Common myeloid progenitor, CD34-positive (primary cell): ENCODE results near the gene DOCK6.

Experiments
- CTCF ChIA-PET: fragments of 350-600 bp; sonication (Branson Sonifier 250); formaldehyde crosslinking; loops from one replicate; lab custom pipeline; 2021; ENCODE audit warnings: antibody characterized with exemption; lab: Charles Lee
- POLR2A ChIA-PET: fragments of 350-600 bp; sonication (Branson Sonifier 250); formaldehyde crosslinking; loops from one replicate; lab custom pipeline; 2021; ENCODE audit warnings: antibody characterized with exemption; lab: Charles Lee
- DNase-seq, 3 donors: peaks; one replicate each; pipeline versions ENCODE4 v3.0.0 to v3.0.0-alpha.2; 2013
- H3K27ac ChIP-seq, 2 experiments: 1 replicate in 1 of 2; 2 replicates in 1 of 2; pipeline ENCODE4 v1.7.0; 2013; ENCODE audit warnings: inconsistent platforms in 2 of 2, low read length in 2 of 2, mild to moderate bottlenecking in 2 of 2, low read depth in 1 of 2, moderate library complexity in 1 of 2; ENCODE audit not compliant: severe bottlenecking in 2 of 2, insufficient read depth in 1 of 2, poor library complexity in 1 of 2
- H3K27me3 ChIP-seq, 5 experiments: replicated peaks in 2 of 5; 1 replicate in 3 of 5; 2 replicates in 2 of 5; pipeline versions ENCODE4 v1.6.1 to v1.7.0; 2013; ENCODE audit warnings: low read length in 4 of 5, mild to moderate bottlenecking in 2 of 5, moderate library complexity in 2 of 5, inconsistent platforms in 1 of 5; ENCODE audit not compliant: insufficient read depth in 5 of 5, control insufficient read depth in 4 of 5
- H3K36me3 ChIP-seq, 4 experiments: 1 replicate in 2 of 4; 2 replicates in 2 of 4; pipeline versions ENCODE4 v1.6.1 to v1.7.0; 2013; ENCODE audit warnings: low read length in 3 of 4, control low read depth in 1 of 4, mild to moderate bottlenecking in 1 of 4; ENCODE audit not compliant: control insufficient read depth in 4 of 4, insufficient read depth in 4 of 4
- H3K4me1 ChIP-seq, 4 experiments: 1 replicate in 3 of 4; 2 replicates in 1 of 4; pipeline versions ENCODE4 v1.6.1 to v1.7.1; 2013; ENCODE audit warnings: low read length in 3 of 4, mild to moderate bottlenecking in 3 of 4, control low read depth in 1 of 4, inconsistent platforms in 1 of 4, moderate library complexity in 1 of 4; ENCODE audit not compliant: control insufficient read depth in 4 of 4, insufficient read depth in 4 of 4; ENCODE audit errors: control extremely low read depth in 1 of 4
- H3K4me3 ChIP-seq, 7 experiments: 1 replicate in 4 of 7; 2 replicates in 3 of 7; pipeline versions ENCODE4 v1.5.1 to v1.7.0; 2013; ENCODE audit warnings: mild to moderate bottlenecking in 7 of 7, low read length in 6 of 7, moderate library complexity in 6 of 7, inconsistent platforms in 2 of 7, low read depth in 2 of 7, control low read depth in 1 of 7; ENCODE audit not compliant: insufficient read depth in 4 of 7, control insufficient read depth in 1 of 7; ENCODE audit errors: extremely low read depth in 1 of 7
- H3K9me3 ChIP-seq, 5 experiments: 1 replicate in 4 of 5; 2 replicates in 1 of 5; pipeline versions ENCODE4 v1.6.1 to v1.7.1; 2013; ENCODE audit warnings: low read length in 4 of 5, mild to moderate bottlenecking in 2 of 5, inconsistent platforms in 1 of 5, low read depth in 1 of 5, moderate library complexity in 1 of 5; ENCODE audit not compliant: control insufficient read depth in 4 of 5, insufficient read depth in 2 of 5; ENCODE audit errors: control extremely low read depth in 1 of 5
- WGBS: methylation state at CpG from one replicate; pipeline ENCODE4 v1.1.5; 2013; ENCODE audit not compliant: insufficient coverage; 5-methylcytosine and 5-hydroxymethylcytosine counted together

DOCK6 gene

DNA sequence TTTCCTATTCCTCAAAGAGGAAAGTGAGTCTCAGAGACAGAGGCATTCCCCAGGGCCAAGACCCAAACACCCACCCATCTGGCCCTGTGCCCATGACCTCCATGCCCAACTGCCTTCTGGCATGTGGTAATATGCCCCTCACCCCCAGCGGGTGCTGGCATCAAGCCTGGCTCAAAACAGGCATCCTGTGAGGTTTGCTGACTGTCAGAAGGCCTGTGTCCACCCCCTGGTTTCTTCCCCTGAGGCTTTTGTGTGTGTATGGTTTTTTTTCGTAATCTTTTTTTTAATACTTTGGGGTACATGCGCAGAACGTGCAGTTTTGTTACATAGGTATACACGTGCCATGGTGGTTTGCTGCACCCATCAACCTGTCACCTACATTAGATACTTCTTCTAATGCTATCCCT lies 57.4 kb downstream of the DOCK6 start:
- Histone ChIP-seq H3K9me3 (no peaks in the 10 kb centered on the region), H3K4me1 (peaks cover 4 to 32% (median 23%) of the 10 kb centered on the region in 4 experiments), H3K4me3 (peak overlapping the region in 1 of 7 experiments; percentile 1), H3K36me3 (no peaks in the 10 kb centered on the region), H3K27me3 (no peaks in the 10 kb centered on the region), H3K27ac (peak overlapping the region in 1 of 2 experiments; percentile 45)
- DNase-seq: peak; percentile 93 to 99 (median 99)
- POLR2A ChIA-PET: no interaction called here
- CTCF ChIA-PET: interaction anchor here (0.9 to 2.6 kb wide), 8 partner anchors 10 to 79 kb away, joined by 3 to 16 read pairs (median 6); no protein-coding TSS in a partner anchor
- 0% methylated on average over 2 of the region's 5 CpGs for WGBS

DNA sequence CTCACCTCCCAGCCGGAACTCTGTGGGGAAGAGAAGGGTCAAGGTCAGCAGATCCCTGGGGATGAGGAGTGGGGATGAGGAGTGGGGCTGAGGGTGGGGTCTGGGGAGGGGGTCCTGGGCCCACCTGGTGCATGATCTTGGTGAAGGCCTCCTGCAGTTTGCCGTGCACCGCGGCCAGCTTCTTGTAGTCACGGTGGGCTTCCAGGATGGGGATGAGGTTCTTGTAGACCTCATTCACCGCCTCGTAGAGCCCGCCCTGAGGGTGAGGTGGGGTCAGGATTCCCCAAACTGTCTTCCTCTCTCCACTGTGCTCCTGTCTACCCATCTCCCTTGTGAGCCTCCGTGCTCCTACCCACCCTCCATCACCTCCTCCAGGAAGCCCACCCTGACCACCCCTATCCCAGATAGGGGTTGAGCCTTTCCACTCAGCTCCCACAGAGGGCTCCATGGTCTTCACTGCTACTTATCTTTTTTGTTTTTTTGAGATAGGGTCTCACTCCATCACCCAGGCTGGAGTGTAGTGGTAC lies 58.2 kb downstream of the DOCK6 start:
- H3K9me3 ChIP-seq: no peaks in the 10 kb centered on the region
- no peaks in the 10 kb centered on the region for H3K36me3 ChIP-seq
- DNase-seq: peak in 1 of 3 donors; percentile 31
- H3K4me1 ChIP-seq: peaks cover 4 to 34% (median 23%) of the 10 kb centered on the region in 4 experiments
- no peak overlapping the region for H3K4me3 ChIP-seq
- ChIA-PET POLR2A (no interaction called here), CTCF (interaction anchor here (0.7 to 2.6 kb wide), 9 partner anchors 9 to 78 kb away, joined by 3 to 16 read pairs (median 5); no protein-coding TSS in a partner anchor)
- WGBS: 100% methylated on average over 1 of the region's 9 CpGs
- no peaks in the 10 kb centered on the region for H3K27me3 ChIP-seq
- H3K27ac ChIP-seq: peak overlapping the region in 1 of 2 experiments; percentile 12

- WGBS: 44% methylated on average over 10 of the region's 17 CpGs
- Histone ChIP-seq H3K4me1 (peaks cover 4 to 39% (median 23%) of the 10 kb centered on the region in 4 experiments), H3K4me3 (no peak overlapping the region), H3K36me3 (no peaks in the 10 kb centered on the region), H3K27ac (no peak overlapping the region), H3K9me3 (no peaks in the 10 kb centered on the region), H3K27me3 (no peaks in the 10 kb centered on the region)
- POLR2A ChIA-PET: interaction anchor here (0.6 kb wide), 1 partner anchor 83 kb away, joined by 6 read pairs; no protein-coding TSS in a partner anchor
- CTCF ChIA-PET: interaction anchor here (0.7 to 2.6 kb wide), 10 partner anchors 9 to 77 kb away, joined by 3 to 16 read pairs (median 4); no protein-coding TSS in a partner anchor
- peak; percentile 66 to 90 (median 85) for DNase-seq
Measured at GRCh38 chr19:11203194-11204075, 58.9 kb downstream of the DOCK6 start.

GRCh38 chr19:11202488-11203193 lies 59.7 kb downstream of the DOCK6 start:
- H3K4me3 ChIP-seq: no peak overlapping the region
- CTCF ChIA-PET: interaction anchor here (1.0 to 2.1 kb wide), 3 partner anchors 9 to 77 kb away, joined by 3 to 16 read pairs (median 8); no protein-coding TSS in a partner anchor

GRCh38 chr19:11201791-11202190 lies 60.5 kb downstream of the DOCK6 start:
- Histone ChIP-seq H3K9me3 (no peaks in the 10 kb centered on the region), H3K27ac (no peak overlapping the region), H3K4me1 (peaks cover 4 to 48% (median 29%) of the 10 kb centered on the region in 4 experiments), H3K27me3 (no peaks in the 10 kb centered on the region), H3K4me3 (no peak overlapping the region), H3K36me3 (no peaks in the 10 kb centered on the region)
- 93% methylated on average over 19 of the region's 24 CpGs for whole genome bisulfite sequencing
- no peak for DNase-seq
- ChIA-PET CTCF (no interaction called here), POLR2A (no interaction called here)

More at GRCh38 chr19:11202488-11203193, 59.7 kb downstream of the DOCK6 start:
- H3K27me3 ChIP-seq: no peaks in the 10 kb centered on the region
- DNase-seq: no peak
- WGBS: 94% methylated on average over 19 of the region's 20 CpGs
- H3K27ac ChIP-seq: no peak overlapping the region
- no peaks in the 10 kb centered on the region for H3K36me3 ChIP-seq
- POLR2A ChIA-PET: interaction anchor here (0.6 kb wide), 1 partner anchor 84 kb away, joined by 6 read pairs; no protein-coding TSS in a partner anchor
- peaks cover 4 to 43% (median 23%) of the 10 kb centered on the region in 4 experiments for H3K4me1 ChIP-seq
- no peaks in the 10 kb centered on the region for H3K9me3 ChIP-seq

- H3K27ac ChIP-seq: no peak overlapping the region
- POLR2A ChIA-PET: no interaction called here
Measured at GRCh38 chr19:11200931-11201330, 61.4 kb downstream of the DOCK6 start.

More at GRCh38 chr19:11200931-11201330, 61.4 kb downstream of the DOCK6 start:
- 96% methylated on average over 8 of the region's 9 CpGs for WGBS
- H3K27me3 ChIP-seq: no peaks in the 10 kb centered on the region
- CTCF ChIA-PET: interaction anchor here (1.0 kb wide), 1 partner anchor 165 kb away, joined by 3 read pairs; no protein-coding TSS in a partner anchor
- H3K36me3 ChIP-seq: no peaks in the 10 kb centered on the region
- peaks cover 4 to 53% (median 35%) of the 10 kb centered on the region in 4 experiments for H3K4me1 ChIP-seq
- H3K9me3 ChIP-seq: no peaks in the 10 kb centered on the region
- DNase-seq: no peak
- H3K4me3 ChIP-seq: no peak overlapping the region
